Stimulated activated naive CD4-positive, alpha-beta T cell (primary cell): ENCODE measurements around the gene CXorf49.
"Not testable (repeated sequence)": the region's sequence is repeated elsewhere in the genome, so short reads cannot be mapped to it uniquely, and the experiment has no call there.

Experiments
- DNase-seq, 6 experiments: peaks; one replicate each; lab custom pipeline; 2025; lab: John Stamatoyannopoulos, UW

CXorf49 gene

DNA sequence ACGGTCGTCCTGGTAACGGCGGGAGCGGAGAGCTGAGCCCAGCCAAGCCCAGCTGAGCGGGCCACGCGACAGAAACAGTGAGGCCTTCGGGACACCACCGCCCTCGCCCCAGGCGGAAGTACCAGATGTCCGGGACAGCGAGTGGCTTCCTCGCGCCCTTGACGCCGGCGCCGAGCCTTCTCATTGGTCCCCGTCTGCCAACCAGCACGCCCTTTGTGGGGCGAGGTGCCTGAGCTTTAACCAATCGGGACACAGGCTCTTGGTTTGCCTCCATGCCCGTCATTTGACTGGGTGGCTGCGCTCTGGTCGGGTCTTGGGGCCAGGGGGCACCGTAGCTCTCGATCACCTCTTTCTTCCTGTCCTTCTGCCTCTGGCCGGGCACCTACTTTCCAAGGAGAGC, at the start of gene CXorf49:
TSS of gene CXorf49 (minus strand) at position 101 of the 400 bp plus-strand sequence. CDS start 134 bp downstream, outside the sequence.
- DNase-seq: not testable (repeated sequence)

DNA sequence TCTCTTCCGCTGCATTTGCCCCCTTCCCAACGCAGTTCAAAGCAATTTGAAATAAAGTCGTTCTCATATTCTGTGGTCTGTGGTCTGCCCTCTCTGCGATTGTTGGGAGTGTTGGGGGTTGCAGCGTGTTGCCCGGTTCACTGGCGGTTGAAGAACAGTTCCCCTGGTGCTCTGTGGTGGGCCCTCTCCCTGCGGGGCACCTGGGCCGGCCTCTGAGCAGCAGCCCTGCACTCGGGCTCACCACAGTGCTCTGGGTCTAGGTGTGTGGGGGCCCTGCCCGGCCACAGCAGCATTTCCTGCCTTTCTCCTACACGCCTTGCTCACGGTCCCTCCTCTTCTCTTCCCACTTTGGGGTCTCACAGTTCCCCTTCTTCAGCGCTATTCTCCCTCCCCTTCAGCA, 49.0 kb upstream of the CXorf49 start:
- not testable (repeated sequence) for DNase-seq

GRCh38 chrX:71765613-71766012, 47.5 kb upstream of the CXorf49 start:
- not testable (repeated sequence) for DNase-seq

DNA sequence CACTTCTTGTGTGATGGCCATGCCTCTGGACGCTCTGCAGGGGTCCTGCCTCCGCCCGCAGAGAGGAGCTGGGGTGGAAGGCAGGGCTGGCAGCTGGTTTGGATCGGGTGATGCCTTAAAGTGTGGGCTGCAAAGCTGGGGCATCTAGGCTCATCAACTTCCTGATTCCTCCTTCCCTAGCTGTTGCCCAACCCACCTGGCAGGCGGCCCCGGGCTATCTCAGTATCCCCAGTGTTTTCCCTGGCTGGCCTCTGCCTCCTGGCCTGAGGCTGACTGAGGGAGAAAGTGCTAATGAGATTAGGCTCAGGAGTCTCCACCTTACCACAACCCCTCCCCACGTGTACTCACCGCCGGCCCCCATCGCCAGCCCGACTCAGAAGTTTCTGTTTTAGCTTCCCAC, 46.7 kb upstream of the CXorf49 start:
- DNase-seq: not testable (repeated sequence)

GRCh38 chrX:71763049-71763448, 45.0 kb upstream of the CXorf49 start, which contains the start of gene CXorf49B:
TSS of gene CXorf49B (plus strand) at chrX:71763349. CDS start at chrX:71763424, 75 bp downstream.
- DNase-seq: not testable (repeated sequence)

DNA sequence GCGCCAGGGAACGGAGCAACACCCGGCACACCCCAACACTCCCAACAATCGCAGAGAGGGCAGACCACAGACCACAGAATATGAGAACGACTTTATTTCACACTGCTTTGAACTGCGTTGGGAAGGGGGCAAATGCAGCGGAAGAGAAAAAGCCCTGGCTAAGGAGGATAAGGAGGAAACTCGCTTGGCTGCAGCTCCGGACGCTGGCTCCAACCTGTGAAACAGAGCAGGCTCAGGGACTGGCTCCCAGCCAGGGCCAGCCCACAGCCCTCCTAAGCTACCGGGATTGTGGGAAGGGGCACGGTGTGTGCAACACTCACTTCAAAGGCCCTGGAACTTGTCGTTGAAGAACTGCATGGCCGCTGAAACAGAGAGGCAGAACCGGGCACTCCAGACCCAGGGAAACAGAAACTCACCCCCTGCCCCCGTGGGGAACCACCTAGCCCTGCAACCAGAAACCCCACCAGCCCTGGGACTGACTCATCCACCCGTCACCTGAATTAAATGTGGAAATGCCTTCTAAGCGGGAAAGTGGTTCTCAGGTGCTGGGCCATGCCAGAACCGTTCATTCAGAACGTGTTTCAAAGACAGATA, 42.7 kb upstream of the CXorf49 start:
- not testable (repeated sequence) for DNase-seq

GRCh38 chrX:71720289-71720886, 2.3 kb upstream of the CXorf49 start:
- DNase-seq: not testable (repeated sequence)

DNA sequence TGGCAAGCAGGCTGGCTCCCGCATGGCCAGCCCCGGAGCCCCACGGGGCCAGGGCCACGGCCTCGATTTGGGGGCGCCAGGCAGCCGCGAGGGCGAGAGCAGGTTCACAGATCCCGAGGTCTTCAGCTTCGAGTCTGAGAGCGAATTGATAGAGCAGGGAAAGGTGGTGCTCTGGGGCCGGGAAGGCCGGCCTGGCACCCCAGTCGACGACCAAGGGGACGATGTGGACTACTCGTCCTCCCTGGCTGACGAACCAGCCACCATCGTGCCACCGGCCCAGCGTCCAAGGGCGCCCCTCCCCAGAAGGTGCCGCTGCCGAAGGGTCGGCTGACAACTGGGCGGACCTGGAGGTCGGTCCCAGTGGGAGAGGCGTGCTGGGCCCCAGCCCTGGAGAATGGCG, 1.1 kb upstream of the CXorf49 start:
- DNase-seq: not testable (repeated sequence)

DNA sequence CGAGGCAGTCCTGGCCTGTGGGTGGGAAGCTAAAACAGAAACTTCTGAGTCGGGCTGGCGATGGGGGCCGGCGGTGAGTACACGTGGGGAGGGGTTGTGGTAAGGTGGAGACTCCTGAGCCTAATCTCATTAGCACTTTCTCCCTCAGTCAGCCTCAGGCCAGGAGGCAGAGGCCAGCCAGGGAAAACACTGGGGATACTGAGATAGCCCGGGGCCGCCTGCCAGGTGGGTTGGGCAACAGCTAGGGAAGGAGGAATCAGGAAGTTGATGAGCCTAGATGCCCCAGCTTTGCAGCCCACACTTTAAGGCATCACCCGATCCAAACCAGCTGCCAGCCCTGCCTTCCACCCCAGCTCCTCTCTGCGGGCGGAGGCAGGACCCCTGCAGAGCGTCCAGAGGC, 1.8 kb downstream of the CXorf49 start:
- DNase-seq: not testable (repeated sequence)

DNA sequence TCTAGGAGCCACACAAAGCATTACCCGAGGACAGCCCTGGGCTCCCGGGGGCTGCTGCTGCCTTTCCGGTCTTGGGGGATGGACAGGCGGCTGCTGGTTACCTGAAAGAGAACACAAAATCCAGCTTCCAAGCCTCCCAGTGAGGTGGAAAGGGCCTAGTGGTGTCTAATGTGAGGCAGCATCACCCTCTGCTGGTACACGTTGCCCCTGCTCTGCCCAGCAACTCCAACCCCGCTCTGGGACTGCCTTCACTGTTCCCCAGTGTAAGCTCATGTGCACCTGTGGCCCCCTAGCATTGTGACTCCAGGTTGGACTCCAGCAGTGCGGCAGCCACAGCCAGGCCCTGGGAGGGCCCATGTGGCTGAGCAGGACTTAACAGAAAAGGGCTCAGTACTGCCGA, 2.5 kb downstream of the CXorf49 start:
- not testable (repeated sequence) for DNase-seq

DNA sequence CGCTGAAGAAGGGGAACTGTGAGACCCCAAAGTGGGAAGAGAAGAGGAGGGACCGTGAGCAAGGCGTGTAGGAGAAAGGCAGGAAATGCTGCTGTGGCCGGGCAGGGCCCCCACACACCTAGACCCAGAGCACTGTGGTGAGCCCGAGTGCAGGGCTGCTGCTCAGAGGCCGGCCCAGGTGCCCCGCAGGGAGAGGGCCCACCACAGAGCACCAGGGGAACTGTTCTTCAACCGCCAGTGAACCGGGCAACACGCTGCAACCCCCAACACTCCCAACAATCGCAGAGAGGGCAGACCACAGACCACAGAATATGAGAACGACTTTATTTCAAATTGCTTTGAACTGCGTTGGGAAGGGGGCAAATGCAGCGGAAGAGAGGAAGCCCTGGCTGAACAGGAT, 4.0 kb downstream of the CXorf49 start:
- not testable (repeated sequence) for DNase-seq

DNA sequence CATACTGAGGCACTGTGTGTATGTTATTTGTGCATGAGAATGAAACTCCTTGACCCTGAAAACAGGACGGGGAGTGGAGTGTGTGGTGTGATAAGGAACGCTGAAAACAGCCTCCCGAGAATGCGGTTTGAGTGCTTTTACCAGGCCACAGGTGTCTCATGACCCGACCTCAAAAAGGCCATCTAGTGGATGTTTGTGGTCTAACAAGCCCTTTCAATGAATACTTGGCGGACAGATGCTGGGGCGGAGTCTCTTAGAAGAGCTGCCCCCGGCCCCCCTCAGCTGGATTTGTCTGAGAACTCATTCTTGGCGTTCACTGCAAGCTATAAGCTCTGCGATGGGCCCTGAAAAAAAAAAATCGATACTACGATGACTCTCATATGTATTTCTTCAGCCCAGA, 15.2 kb downstream of the CXorf49 start:
- DNase-seq: not testable (repeated sequence)

DNA sequence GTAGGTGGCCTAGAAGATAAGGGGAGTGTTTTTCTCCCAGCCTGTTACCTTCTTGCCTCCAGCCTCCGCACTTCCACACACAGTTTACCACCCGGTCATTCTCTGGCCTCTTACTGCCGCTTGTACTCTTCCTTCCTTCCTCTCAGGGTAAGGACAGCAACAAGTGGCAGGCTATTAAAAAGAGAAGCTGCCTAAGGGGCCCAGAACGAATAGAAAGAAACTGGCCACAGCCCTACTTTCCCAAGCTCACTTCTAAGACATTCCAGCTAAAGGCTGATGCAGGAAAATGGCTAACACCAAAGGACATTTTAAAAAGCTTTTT, 19.1 kb downstream of the CXorf49 start:
- not testable (repeated sequence) for DNase-seq

DNA sequence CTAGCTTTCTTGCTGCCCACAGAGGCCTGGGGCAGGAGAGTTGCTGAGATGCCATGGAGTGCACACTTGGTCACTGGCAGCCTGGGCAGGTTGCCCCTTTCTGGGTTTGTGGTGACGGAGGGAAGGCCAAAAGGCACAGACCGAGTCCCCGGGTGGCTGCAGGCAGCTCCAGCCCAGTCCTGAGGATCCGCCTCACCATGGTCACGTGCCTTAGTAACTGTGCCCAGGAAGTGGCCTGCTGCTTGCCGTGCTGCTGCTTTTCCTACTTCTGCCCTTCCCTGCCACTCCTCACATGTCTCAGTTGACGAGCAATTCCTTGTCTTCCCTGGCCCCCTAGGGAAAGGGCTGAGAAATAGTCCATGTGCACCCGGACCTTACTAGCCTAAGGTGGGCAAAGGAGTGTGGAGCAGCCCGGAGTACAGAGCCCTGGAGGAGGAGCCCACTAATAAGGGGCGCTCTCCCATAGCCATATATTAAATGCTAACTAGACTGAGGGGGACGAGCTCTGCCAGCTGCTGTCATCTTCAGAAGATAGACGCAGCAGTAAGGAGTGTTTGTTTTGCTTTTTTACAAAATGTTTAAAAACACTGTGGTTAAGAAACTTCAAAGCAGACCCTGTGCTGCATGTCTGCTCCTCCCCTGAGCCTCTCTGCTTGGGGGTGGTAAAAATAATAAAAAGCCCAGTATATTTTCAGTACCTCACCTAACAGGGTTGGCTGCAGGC, 19.6 kb downstream of the CXorf49 start:
- DNase-seq: not testable (repeated sequence)

DNA sequence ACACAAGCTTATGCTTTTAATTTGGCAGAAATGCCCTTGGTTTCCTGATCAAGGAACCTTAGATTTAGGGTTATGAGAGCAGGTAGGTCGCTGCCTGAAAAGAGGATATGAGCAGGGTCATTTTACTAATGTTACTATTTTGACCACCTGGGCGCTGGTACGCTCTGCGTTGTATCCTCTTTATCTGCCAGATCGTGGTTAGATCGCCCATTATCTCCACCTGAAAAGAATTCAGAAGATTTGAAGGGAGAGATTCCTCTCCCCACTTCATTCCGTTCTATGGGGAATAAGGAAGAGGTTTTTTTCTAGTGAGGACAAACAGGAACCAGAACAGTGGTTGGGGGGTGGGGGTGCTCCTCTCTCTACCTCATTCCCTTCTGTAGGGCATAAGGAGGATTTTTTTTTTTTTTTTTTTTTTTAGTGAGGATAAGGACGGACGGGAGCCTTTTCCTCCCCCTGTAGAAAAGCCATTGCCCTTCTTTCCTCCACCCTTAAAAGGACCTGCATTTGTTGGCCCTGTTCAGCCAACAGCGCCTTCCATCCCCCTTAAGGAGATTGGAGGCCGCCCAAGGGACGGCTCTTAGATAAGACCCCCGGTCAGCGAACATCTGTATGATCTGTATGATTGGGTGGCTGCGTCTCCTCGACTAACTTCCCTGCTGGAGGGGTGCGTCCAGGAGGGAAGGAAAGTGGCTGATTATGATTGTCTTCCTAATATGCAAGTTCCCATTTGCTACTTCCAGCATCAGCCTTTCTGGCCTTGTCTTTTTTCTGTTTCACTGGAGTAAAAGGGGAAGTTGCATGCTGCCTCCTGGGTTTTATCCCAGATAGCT, 20.4 kb downstream of the CXorf49 start:
- DNase-seq: not testable (repeated sequence)

- not testable (repeated sequence) for DNase-seq
Observed at GRCh38 chrX:71696641-71697465, 21.2 kb downstream of the CXorf49 start.

DNA sequence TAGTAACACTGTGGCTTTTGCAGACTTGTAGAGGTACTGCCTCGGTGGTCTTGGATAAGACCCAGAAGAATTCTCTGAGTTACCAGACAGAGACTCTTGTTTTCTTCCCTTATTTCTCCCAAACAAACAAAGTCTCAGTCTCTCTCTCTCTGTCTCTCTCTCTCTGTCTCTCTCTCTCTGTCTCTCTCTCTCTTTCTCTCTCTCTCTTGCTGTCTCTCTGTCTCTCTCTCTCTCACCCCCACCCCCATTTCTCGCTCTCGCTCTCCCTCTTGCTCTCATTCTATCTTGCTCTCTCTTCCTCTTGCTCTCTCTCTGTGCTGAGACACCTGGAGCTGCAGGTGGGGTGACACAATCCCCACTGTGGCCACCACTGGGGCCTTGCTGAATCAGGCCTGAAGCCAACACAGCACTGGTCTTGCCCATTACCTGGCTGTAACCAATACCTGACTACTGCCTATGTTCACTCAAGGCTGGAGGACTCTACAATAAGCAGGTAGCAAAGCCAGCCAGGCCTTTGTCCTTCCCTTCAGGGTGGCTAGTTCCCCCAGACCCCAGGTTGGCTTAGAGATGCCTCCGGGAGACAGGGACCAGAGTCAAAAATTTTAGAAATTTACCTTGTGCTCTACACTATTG, 38.4 kb downstream of the CXorf49 start:
- no peak for DNase-seq

GRCh38 chrX:71677195-71677594, 40.9 kb downstream of the CXorf49 start:
- not testable (repeated sequence) for DNase-seq

- DNase-seq: not testable (repeated sequence)
Observed at GRCh38 chrX:71676068-71676795, 41.9 kb downstream of the CXorf49 start.

DNA sequence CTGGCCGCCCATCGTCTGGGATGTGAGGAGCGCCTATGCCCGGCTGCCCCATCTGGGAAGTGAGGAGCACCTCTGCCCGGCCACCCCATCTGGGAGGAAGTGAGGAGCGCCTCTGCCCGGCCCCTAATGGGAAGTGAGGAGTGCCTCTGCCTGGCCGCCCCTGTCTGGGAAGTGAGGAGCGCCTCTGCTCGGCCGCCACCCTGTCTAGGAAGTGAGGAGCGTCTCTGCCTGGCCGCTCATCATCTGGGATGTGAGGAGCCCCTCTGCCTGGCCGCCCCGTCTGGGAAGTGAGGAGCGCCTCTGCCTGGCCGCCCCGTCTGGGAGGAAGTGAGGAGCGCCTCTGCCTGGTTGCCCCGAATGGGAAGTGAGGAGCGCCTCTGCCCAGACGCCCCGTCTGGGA, 42.4 kb downstream of the CXorf49 start:
- not testable (repeated sequence) for DNase-seq
